IMR-90 (cell line): ENCODE results near the gene BTBD6. TPM values are rescaled to one million over a fixed set of nuclear protein-coding genes. Genes with fewer than 3 reads are reported as not detected.

Experiments used
- CHD1 ChIP-seq: IDR thresholded peaks from 2 replicates; pipeline ENCODE4 v1.6.1; 2012; ENCODE audit warnings: low read depth, low read length, improper control_type of control experiment
- MAZ ChIP-seq: IDR thresholded peaks from 2 replicates; pipeline ENCODE4 v1.6.1; 2012; ENCODE audit warnings: low read depth, mild to moderate bottlenecking, low read length, improper control_type of control experiment, moderate library complexity, borderline replicate concordance
- POLR2A ChIP-seq: IDR thresholded peaks from 2 replicates; pipeline ENCODE4 v1.6.1; 2012; ENCODE audit warnings: mild to moderate bottlenecking, low read depth, low read length
- RCOR1 ChIP-seq: IDR thresholded peaks from 2 replicates; pipeline ENCODE4 v1.6.1; 2012; ENCODE audit warnings: mild to moderate bottlenecking, low read length, improper control_type of control experiment; ENCODE audit not compliant: insufficient replicate concordance
- RFX5 ChIP-seq: IDR thresholded peaks from 2 replicates; pipeline ENCODE4 v1.8.0; 2012; ENCODE audit warnings: low read depth, mild to moderate bottlenecking, low read length, moderate library complexity
- polyA plus RNA-seq, 3 experiments: library from polyadenylated mRNA; depleted of rRNA; stranded (reverse); fragments of >200 nt; gene quantifications; 2 replicates each; pipeline ENCODE4 v1.2.3, GENCODE V29; 2012; ENCODE audit warnings: low replicate concordance in 1 of 3
- total RNA-seq: library from RNA; depleted of rRNA; stranded (reverse); fragments of >200 nt; gene quantifications from 2 replicates; pipeline ENCODE4 v1.2.3, GENCODE V29; 2012
- TF ChIP-seq, protein P1 (sequence below): fragments of 150-350 bp; IDR thresholded peaks from 2 replicates; pipeline ENCODE4 v1.6.1; 2016; ENCODE audit warnings: low read depth, mild to moderate bottlenecking, low read length, moderate library complexity, borderline replicate concordance

BTBD6 gene
- total and polyA plus RNA-seq, 2 of the 4 experiments (the other 2 are of a cell fraction): 33.9 to 43.9 TPM

DNA sequence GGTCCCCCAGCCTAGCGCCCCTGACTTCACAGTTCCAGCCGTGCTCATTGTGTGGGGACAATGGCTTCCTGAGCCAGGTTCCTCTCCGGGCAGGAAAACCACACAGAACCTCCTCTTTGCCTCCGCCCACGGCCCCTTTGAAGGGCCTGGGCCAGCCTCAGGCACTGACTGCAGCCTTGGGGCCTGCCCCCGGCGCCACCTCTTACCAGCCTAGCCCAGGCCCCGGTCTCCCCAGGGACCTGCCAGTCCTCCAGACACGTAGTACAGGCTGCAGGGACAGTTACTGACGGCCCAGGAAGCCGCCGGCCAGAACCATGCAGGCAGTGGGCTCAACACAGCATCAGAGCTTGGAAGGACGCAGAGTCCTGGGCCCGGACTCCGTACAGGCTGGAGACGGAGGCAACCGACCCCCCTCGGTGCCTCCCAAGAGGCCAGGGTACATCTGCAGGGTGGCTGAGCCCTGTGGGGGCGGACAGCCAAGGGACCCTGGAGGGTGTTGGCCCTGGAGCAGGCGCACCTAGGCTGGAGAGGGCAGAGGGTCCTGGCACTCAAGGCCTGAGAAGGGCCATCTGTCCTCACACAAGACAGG lies 46.3 kb upstream of the BTBD6 start (continued):
- TF ChIP-seq RCOR1 (no peak), POLR2A (no peak), RFX5 (no peak), CHD1 (no peak), MAZ (no peak)
- TF ChIP-seq, protein P1, sequence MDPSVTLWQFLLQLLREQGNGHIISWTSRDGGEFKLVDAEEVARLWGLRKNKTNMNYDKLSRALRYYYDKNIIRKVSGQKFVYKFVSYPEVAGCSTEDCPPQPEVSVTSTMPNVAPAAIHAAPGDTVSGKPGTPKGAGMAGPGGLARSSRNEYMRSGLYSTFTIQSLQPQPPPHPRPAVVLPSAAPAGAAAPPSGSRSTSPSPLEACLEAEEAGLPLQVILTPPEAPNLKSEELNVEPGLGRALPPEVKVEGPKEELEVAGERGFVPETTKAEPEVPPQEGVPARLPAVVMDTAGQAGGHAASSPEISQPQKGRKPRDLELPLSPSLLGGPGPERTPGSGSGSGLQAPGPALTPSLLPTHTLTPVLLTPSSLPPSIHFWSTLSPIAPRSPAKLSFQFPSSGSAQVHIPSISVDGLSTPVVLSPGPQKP: no peak
